Subcutaneous adipose tissue (tissue), 4 donors: ENCODE data around the gene PCDH9. TPM values are rescaled to one million over a fixed set of nuclear protein-coding genes. Genes with fewer than 3 reads are reported as not detected.

Experiments used
- total RNA-seq, 4 donors: library from RNA; depleted of rRNA; stranded (reverse); fragments of >200 nt; gene quantifications; one replicate each; pipeline ENCODE4 v1.1.0, GENCODE V29; 2016
- TF ChIP-seq, protein P1 (sequence below): fragments of 450-650 bp; IDR thresholded peaks from one replicate; pipeline ENCODE4 v1.5.1; 2016; ENCODE audit warnings: low read depth, mild to moderate bottlenecking, control low read depth, antibody characterized with exemption, moderate library complexity

The PCDH9 gene
- total RNA-seq, 4 donors from 2014 or later: 9.0 to 28.4 (median 12.0) TPM

GRCh38 chr13:66895780-66896179 lies 334.4 kb downstream of the PCDH9 start:
- TF ChIP-seq, protein P1, sequence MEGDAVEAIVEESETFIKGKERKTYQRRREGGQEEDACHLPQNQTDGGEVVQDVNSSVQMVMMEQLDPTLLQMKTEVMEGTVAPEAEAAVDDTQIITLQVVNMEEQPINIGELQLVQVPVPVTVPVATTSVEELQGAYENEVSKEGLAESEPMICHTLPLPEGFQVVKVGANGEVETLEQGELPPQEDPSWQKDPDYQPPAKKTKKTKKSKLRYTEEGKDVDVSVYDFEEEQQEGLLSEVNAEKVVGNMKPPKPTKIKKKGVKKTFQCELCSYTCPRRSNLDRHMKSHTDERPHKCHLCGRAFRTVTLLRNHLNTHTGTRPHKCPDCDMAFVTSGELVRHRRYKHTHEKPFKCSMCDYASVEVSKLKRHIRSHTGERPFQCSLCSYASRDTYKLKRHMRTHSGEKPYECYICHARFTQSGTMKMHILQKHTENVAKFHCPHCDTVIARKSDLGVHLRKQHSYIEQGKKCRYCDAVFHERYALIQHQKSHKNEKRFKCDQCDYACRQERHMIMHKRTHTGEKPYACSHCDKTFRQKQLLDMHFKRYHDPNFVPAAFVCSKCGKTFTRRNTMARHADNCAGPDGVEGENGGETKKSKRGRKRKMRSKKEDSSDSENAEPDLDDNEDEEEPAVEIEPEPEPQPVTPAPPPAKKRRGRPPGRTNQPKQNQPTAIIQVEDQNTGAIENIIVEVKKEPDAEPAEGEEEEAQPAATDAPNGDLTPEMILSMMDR: no peak

DNA sequence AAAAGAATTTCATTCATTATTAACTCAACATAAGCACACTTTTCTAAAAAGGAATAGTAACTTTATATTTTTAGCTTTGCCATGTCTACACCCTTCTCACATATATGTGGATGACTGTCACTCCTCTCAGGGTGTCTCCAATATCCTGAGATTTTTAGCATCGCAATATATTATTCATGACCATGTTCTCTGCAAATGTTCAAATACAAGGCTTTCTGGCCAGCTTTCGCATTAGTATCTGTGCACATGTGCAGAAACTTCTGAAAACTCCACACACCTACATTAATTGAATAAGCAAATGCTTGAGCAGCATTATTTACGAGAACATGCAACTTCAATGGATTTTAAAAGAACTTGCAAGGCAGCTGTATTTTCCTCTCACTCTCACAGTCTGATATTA lies 334.8 kb downstream of the PCDH9 start:
- TF ChIP-seq, protein P1: no peak

- TF ChIP-seq, protein P1: no peak
These were observed 341.4 kb downstream of the PCDH9 start for GRCh38 chr13:66888698-66889097.

GRCh38 chr13:66887088-66887487 lies 343.0 kb downstream of the PCDH9 start:
- TF ChIP-seq, protein P1: no peak

GRCh38 chr13:66886264-66886663 lies 343.9 kb downstream of the PCDH9 start:
- TF ChIP-seq, protein P1: no peak

- TF ChIP-seq, protein P1: no peak
These were observed 350.1 kb downstream of the PCDH9 start for GRCh38 chr13:66879988-66880387.

- TF ChIP-seq, protein P1: no peak
These were observed 354.9 kb downstream of the PCDH9 start for GRCh38 chr13:66875264-66875663.
